GM23338 (cell line): ENCODE results near the gene REEP1. TPM values are rescaled to one million over a fixed set of nuclear protein-coding genes. Genes with fewer than 3 reads are reported as not detected.

Experiments
- ATAC-seq: fragments of 200-7000 bp; cut with Tn5 transposase; 3 replicates; pipeline ENCODE4 v1.9.1; 2020
- DNase-seq: peaks from one replicate; pipeline ENCODE4 v3.0.0-alpha.2; 2015; ENCODE audit warnings: low spot score
- H2AFZ ChIP-seq: fragments of 200-600 bp; sonication (generic); 2 replicates; pipeline ENCODE4 v1.8.0; 2016; ENCODE audit warnings: antibody characterized with exemption, mild to moderate bottlenecking, moderate library complexity
- H3F3A ChIP-seq: fragments of 200-600 bp; sonication (generic); replicated peaks from 2 replicates; pipeline ENCODE4 v1.8.0; 2017; ENCODE audit warnings: antibody characterized with exemption, mixed run types, low read depth
- H3K27ac ChIP-seq: fragments of 200-600 bp; sonication (generic); 2 replicates; pipeline ENCODE4 v1.6.1; 2016; ENCODE audit warnings: low read depth
- H3K27me3 ChIP-seq: fragments of 200-600 bp; sonication (generic); 2 replicates; pipeline ENCODE4 v1.8.0; 2016; ENCODE audit warnings: mild to moderate bottlenecking, mixed run types, moderate library complexity; ENCODE audit not compliant: insufficient read depth
- H3K36me3 ChIP-seq: fragments of 200-600 bp; sonication (generic); 2 replicates; pipeline ENCODE4 v1.8.0; 2016; ENCODE audit warnings: mild to moderate bottlenecking; ENCODE audit not compliant: insufficient read depth
- H3K4me1 ChIP-seq: fragments of 200-600 bp; sonication (generic); 2 replicates; pipeline ENCODE4 v1.8.0; 2016; ENCODE audit warnings: mild to moderate bottlenecking, moderate library complexity; ENCODE audit not compliant: insufficient read depth
- H3K4me2 ChIP-seq: fragments of 200-600 bp; sonication (generic); 2 replicates; pipeline ENCODE4 v1.7.1; 2017; ENCODE audit warnings: mixed run types
- H3K4me3 ChIP-seq: fragments of 200-600 bp; sonication (generic); 2 replicates; pipeline ENCODE4 v1.6.1; 2016; ENCODE audit warnings: mixed run types
- H3K79me2 ChIP-seq: fragments of 200-600 bp; sonication (generic); replicated peaks from 2 replicates; pipeline ENCODE4 v1.8.0; 2017; ENCODE audit warnings: mild to moderate bottlenecking; ENCODE audit not compliant: insufficient read depth
- H3K9me2 ChIP-seq: fragments of 200-600 bp; sonication (generic); 2 replicates; pipeline ENCODE4 v1.8.0; 2017; ENCODE audit not compliant: insufficient read depth
- H4K20me1 ChIP-seq: fragments of 200-600 bp; sonication (generic); replicated peaks from 2 replicates; pipeline ENCODE4 v1.8.0; 2017; ENCODE audit warnings: mild to moderate bottlenecking; ENCODE audit not compliant: insufficient read depth
- H3K27ac Mint-ChIP-seq: 2 replicates; pipeline ENCODE4 v1.8.0; 2020; ENCODE audit warnings: inconsistent platforms, mild to moderate bottlenecking, moderate library complexity, mixed read lengths
- H3K27me3 Mint-ChIP-seq: 3 replicates; pipeline ENCODE4 v1.8.0; 2022; ENCODE audit warnings: low read depth, mild to moderate bottlenecking, moderate library complexity, mixed read lengths, inconsistent platforms; ENCODE audit not compliant: insufficient read depth, poor library complexity
- H3K36me3 Mint-ChIP-seq: 3 replicates; pipeline ENCODE4 v1.8.0; 2021; ENCODE audit warnings: low read depth, mild to moderate bottlenecking, inconsistent platforms, moderate library complexity, mixed read lengths
- H3K4me1 Mint-ChIP-seq: 3 replicates; pipeline ENCODE4 v1.8.0; 2020; ENCODE audit warnings: mild to moderate bottlenecking, inconsistent platforms, mixed read lengths
- H3K4me3 Mint-ChIP-seq: 3 replicates; pipeline ENCODE4 v1.8.0; 2021; ENCODE audit warnings: moderate library complexity, mild to moderate bottlenecking, inconsistent platforms, mixed read lengths
- H3K9me3 Mint-ChIP-seq: 3 replicates; pipeline ENCODE4 v1.8.0; 2020; ENCODE audit warnings: moderate library complexity, mild to moderate bottlenecking, inconsistent platforms, mixed read lengths
- CREB1 ChIP-seq: fragments of 250-450 bp; sonication (Bioruptor Pico); IDR thresholded peaks from 2 replicates; pipeline ENCODE4 v1.5.0; 2020; ENCODE audit warnings: low read depth, mild to moderate bottlenecking, moderate library complexity
- EZH2 ChIP-seq: fragments of 200-600 bp; sonication (generic); IDR thresholded peaks from one replicate; pipeline ENCODE4 v1.8.0; 2017; ENCODE audit warnings: antibody characterized with exemption, mild to moderate bottlenecking, low read depth; ENCODE audit not compliant: unreplicated experiment
- EZH2phosphoT487 ChIP-seq: fragments of 200-600 bp; sonication (generic); IDR thresholded peaks from one replicate; pipeline ENCODE4 v1.8.1; 2018; ENCODE audit warnings: antibody characterized with exemption; ENCODE audit not compliant: unreplicated experiment
- JUNB ChIP-seq: IDR thresholded peaks from one replicate; pipeline ENCODE4 v1.6.1; 2016; ENCODE audit warnings: antibody characterized with exemption; ENCODE audit not compliant: unreplicated experiment
- NANOG ChIP-seq: IDR thresholded peaks from 2 replicates; pipeline ENCODE4 v1.6.1; 2016; ENCODE audit warnings: antibody characterized with exemption, borderline replicate concordance
- POLR2AphosphoS5 ChIP-seq: IDR thresholded peaks from 2 replicates; pipeline ENCODE4 v1.6.1; 2016; ENCODE audit warnings: antibody characterized with exemption, low read depth
- STAT1 ChIP-seq: IDR thresholded peaks from one replicate; pipeline ENCODE4 v1.6.1; 2016; ENCODE audit warnings: antibody characterized with exemption; ENCODE audit not compliant: unreplicated experiment
- ZNF114 ChIP-seq: fragments of 250-450 bp; sonication (Bioruptor Pico); IDR thresholded peaks from 2 replicates; pipeline ENCODE4 v1.5.0; 2020; ENCODE audit warnings: mild to moderate bottlenecking, moderate library complexity
- ZNF331 ChIP-seq: fragments of 250-450 bp; sonication (Bioruptor Pico); IDR thresholded peaks from 2 replicates; pipeline ENCODE4 v1.5.0; 2020; ENCODE audit warnings: low read depth, mild to moderate bottlenecking, moderate library complexity
- polyA plus RNA-seq: library from polyadenylated mRNA; unstranded; fragments of >200 nt; fragmentation: Nextera tagmentation; extraction: Ambion mirVana; gene quantifications from 2 replicates; pipeline ENCODE4 v1.2.1, GENCODE V29; 2016
- total RNA-seq: library from RNA; depleted of rRNA; stranded (reverse); fragments of >200 nt; shearing (Covaris generic); gene quantifications from 2 replicates; pipeline ENCODE4 v1.2.3, GENCODE V29; 2014
- TF ChIP-seq, protein P1 (sequence below): IDR thresholded peaks from 2 replicates; pipeline ENCODE4 v1.6.1; 2016; ENCODE audit warnings: antibody characterized with exemption
- TF ChIP-seq, protein P2 (sequence below): IDR thresholded peaks from one replicate; pipeline ENCODE4 v1.6.1; 2018; ENCODE audit warnings: antibody characterized with exemption; ENCODE audit not compliant: unreplicated experiment
- TF ChIP-seq, protein P3 (sequence below), 2 experiments: fragments of 200-600 bp in 1 of 2; sonication (generic) in 1 of 2; conservative IDR thresholded peaks; 2 replicates each; pipeline versions ENCODE4 v1.5.1 to v1.6.1; 2016 to 2017; ENCODE audit warnings: antibody characterized with exemption in 2 of 2, low read depth in 2 of 2, mild to moderate bottlenecking in 2 of 2, moderate library complexity in 1 of 2
- TF ChIP-seq, protein P4 (sequence below): fragments of 250-450 bp; sonication (Bioruptor Pico); IDR thresholded peaks from 2 replicates; pipeline ENCODE4 v1.5.0; 2020; ENCODE audit warnings: mild to moderate bottlenecking, moderate library complexity

The REEP1 gene
- total and polyA plus RNA-seq, 2 experiments from 2014 or later = 1.6 to 1.8 TPM

GRCh38 chr2:86202336-86202692 lies 135.1 kb downstream of the REEP1 start:
- TF ChIP-seq, protein P1, sequence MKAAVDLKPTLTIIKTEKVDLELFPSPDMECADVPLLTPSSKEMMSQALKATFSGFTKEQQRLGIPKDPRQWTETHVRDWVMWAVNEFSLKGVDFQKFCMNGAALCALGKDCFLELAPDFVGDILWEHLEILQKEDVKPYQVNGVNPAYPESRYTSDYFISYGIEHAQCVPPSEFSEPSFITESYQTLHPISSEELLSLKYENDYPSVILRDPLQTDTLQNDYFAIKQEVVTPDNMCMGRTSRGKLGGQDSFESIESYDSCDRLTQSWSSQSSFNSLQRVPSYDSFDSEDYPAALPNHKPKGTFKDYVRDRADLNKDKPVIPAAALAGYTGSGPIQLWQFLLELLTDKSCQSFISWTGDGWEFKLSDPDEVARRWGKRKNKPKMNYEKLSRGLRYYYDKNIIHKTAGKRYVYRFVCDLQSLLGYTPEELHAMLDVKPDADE = no peak
- TF ChIP-seq POLR2AphosphoS5 (no peak), ZNF331 (CRISPR knock-in tag) (no peak), EZH2 (no peak), EZH2phosphoT487 (no peak), CREB1 (CRISPR knock-in tag) (no peak), STAT1 (no peak), JUNB (no peak), NANOG (no peak), ZNF114 (no peak)
- TF ChIP-seq, protein P2, sequence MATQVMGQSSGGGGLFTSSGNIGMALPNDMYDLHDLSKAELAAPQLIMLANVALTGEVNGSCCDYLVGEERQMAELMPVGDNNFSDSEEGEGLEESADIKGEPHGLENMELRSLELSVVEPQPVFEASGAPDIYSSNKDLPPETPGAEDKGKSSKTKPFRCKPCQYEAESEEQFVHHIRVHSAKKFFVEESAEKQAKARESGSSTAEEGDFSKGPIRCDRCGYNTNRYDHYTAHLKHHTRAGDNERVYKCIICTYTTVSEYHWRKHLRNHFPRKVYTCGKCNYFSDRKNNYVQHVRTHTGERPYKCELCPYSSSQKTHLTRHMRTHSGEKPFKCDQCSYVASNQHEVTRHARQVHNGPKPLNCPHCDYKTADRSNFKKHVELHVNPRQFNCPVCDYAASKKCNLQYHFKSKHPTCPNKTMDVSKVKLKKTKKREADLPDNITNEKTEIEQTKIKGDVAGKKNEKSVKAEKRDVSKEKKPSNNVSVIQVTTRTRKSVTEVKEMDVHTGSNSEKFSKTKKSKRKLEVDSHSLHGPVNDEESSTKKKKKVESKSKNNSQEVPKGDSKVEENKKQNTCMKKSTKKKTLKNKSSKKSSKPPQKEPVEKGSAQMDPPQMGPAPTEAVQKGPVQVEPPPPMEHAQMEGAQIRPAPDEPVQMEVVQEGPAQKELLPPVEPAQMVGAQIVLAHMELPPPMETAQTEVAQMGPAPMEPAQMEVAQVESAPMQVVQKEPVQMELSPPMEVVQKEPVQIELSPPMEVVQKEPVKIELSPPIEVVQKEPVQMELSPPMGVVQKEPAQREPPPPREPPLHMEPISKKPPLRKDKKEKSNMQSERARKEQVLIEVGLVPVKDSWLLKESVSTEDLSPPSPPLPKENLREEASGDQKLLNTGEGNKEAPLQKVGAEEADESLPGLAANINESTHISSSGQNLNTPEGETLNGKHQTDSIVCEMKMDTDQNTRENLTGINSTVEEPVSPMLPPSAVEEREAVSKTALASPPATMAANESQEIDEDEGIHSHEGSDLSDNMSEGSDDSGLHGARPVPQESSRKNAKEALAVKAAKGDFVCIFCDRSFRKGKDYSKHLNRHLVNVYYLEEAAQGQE = no peak
- TF ChIP-seq, protein P3, sequence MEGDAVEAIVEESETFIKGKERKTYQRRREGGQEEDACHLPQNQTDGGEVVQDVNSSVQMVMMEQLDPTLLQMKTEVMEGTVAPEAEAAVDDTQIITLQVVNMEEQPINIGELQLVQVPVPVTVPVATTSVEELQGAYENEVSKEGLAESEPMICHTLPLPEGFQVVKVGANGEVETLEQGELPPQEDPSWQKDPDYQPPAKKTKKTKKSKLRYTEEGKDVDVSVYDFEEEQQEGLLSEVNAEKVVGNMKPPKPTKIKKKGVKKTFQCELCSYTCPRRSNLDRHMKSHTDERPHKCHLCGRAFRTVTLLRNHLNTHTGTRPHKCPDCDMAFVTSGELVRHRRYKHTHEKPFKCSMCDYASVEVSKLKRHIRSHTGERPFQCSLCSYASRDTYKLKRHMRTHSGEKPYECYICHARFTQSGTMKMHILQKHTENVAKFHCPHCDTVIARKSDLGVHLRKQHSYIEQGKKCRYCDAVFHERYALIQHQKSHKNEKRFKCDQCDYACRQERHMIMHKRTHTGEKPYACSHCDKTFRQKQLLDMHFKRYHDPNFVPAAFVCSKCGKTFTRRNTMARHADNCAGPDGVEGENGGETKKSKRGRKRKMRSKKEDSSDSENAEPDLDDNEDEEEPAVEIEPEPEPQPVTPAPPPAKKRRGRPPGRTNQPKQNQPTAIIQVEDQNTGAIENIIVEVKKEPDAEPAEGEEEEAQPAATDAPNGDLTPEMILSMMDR (conservative IDR thresholded peaks at IDR 0.05; ENCODE audit: low read depth in 2 of 2) = no peak
- TF ChIP-seq, protein P4, sequence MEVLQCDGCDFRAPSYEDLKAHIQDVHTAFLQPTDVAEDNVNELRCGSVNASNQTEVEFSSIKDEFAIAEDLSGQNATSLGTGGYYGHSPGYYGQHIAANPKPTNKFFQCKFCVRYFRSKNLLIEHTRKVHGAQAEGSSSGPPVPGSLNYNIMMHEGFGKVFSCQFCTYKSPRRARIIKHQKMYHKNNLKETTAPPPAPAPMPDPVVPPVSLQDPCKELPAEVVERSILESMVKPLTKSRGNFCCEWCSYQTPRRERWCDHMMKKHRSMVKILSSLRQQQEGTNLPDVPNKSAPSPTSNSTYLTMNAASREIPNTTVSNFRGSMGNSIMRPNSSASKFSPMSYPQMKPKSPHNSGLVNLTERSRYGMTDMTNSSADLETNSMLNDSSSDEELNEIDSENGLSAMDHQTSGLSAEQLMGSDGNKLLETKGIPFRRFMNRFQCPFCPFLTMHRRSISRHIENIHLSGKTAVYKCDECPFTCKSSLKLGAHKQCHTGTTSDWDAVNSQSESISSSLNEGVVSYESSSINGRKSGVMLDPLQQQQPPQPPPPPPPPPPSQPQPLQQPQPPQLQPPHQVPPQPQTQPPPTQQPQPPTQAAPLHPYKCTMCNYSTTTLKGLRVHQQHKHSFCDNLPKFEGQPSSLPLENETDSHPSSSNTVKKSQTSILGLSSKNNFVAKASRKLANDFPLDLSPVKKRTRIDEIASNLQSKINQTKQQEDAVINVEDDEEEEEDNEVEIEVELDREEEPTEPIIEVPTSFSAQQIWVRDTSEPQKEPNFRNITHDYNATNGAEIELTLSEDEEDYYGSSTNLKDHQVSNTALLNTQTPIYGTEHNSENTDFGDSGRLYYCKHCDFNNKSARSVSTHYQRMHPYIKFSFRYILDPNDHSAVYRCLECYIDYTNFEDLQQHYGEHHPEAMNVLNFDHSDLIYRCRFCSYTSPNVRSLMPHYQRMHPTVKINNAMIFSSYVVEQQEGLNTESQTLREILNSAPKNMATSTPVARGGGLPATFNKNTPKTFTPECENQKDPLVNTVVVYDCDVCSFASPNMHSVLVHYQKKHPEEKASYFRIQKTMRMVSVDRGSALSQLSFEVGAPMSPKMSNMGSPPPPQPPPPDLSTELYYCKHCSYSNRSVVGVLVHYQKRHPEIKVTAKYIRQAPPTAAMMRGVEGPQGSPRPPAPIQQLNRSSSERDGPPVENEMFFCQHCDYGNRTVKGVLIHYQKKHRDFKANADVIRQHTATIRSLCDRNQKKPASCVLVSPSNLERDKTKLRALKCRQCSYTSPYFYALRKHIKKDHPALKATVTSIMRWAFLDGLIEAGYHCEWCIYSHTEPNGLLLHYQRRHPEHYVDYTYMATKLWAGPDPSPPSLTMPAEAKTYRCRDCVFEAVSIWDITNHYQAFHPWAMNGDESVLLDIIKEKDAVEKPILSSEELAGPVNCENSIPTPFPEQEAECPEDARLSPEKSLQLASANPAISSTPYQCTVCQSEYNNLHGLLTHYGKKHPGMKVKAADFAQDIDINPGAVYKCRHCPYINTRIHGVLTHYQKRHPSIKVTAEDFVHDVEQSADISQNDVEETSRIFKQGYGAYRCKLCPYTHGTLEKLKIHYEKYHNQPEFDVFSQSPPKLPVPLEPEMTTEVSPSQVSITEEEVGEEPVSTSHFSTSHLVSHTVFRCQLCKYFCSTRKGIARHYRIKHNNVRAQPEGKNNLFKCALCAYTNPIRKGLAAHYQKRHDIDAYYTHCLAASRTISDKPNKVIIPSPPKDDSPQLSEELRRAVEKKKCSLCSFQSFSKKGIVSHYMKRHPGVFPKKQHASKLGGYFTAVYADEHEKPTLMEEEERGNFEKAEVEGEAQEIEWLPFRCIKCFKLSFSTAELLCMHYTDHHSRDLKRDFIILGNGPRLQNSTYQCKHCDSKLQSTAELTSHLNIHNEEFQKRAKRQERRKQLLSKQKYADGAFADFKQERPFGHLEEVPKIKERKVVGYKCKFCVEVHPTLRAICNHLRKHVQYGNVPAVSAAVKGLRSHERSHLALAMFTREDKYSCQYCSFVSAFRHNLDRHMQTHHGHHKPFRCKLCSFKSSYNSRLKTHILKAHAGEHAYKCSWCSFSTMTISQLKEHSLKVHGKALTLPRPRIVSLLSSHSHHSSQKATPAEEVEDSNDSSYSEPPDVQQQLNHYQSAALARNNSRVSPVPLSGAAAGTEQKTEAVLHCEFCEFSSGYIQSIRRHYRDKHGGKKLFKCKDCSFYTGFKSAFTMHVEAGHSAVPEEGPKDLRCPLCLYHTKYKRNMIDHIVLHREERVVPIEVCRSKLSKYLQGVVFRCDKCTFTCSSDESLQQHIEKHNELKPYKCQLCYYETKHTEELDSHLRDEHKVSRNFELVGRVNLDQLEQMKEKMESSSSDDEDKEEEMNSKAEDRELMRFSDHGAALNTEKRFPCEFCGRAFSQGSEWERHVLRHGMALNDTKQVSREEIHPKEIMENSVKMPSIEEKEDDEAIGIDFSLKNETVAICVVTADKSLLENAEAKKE (CRISPR knock-in tag) = no peak
- Mint-ChIP-seq H3K4me1 (peaks cover 23% of the 10 kb centered on the region), H3K27ac (peak overlapping the region; percentile 30; the same call in 1 of the 2 replicates), H3K27me3 (no peaks in the 10 kb centered on the region), H3K4me3 (peak overlapping the region; percentile 48), H3K9me3 (peaks cover 3% of the 10 kb centered on the region; the same call in 1 of the 3 replicates), H3K36me3 (peaks cover 15% of the 10 kb centered on the region)
- no peaks in the 10 kb centered on the region for H3K9me2 ChIP-seq
- ATAC-seq (no peak), DNase-seq (no peak)
- peak overlapping the region; percentile 28; the same call in 1 of the 2 replicates for H3K4me3 ChIP-seq
- H3K36me3 ChIP-seq = peaks cover 4% of the 10 kb centered on the region
- no peak overlapping the region for H2AFZ ChIP-seq
- no peak overlapping the region for H3K27ac ChIP-seq
- peaks cover 8% of the 10 kb centered on the region for H4K20me1 ChIP-seq
- H3K79me2 ChIP-seq = peaks cover 58% of the 10 kb centered on the region
- H3F3A ChIP-seq = no peaks in the 10 kb centered on the region
- peak overlapping the region; percentile 37 for H3K4me2 ChIP-seq
- H3K4me1 ChIP-seq = peaks cover 17% of the 10 kb centered on the region
- H3K27me3 ChIP-seq = no peaks in the 10 kb centered on the region
